HCT116 (cell line): Measurements from ENCODE around the gene SERINC5. TPM values are rescaled to one million over a fixed set of nuclear protein-coding genes. Genes with fewer than 3 reads are reported as not detected.

ENCODE experiments used
- ATAC-seq: fragments of 200-7000 bp; cut with Tn5 transposase; 2 replicates; pipeline ENCODE4 v1.9.1; 2020; ENCODE audit warnings: mild to moderate bottlenecking, moderate library complexity
- BruUV-seq: library from RNA; stranded (reverse); fragments of 400-500 nt; replicated peaks from 2 replicates; lab custom pipeline; 2021; lab: Mats Ljungman, UMichigan
- CTCF ChIA-PET: fragments of 300-600 bp; sonication (Branson Sonifier 250); formaldehyde crosslinking; loops from one replicate; lab custom pipeline; 2021; ENCODE audit warnings: antibody characterized with exemption; lab: Charles Lee
- POLR2A ChIA-PET: fragments of 300-600, 350-600 bp; sonication (Branson Sonifier 250); formaldehyde crosslinking; loops from one replicate; lab custom pipeline; 2021; ENCODE audit warnings: antibody characterized with exemption; lab: Charles Lee
- RAD21 ChIA-PET, 2 experiments: fragments of 300-600 bp; sonication (Branson Sonifier 250); formaldehyde crosslinking; loops; one replicate each; lab custom pipeline; 2023; ENCODE audit warnings: low total read pairs in 2 of 2; ENCODE audit not compliant: uncharacterized antibody in 2 of 2, unreplicated experiment in 2 of 2, low non-redundant PET in 1 of 2; lab: Charles Lee
- DNase-seq: peaks from one replicate; pipeline ENCODE4 v3.0.0-alpha.2; 2010; ENCODE audit warnings: low read depth, low spot score
- H2AFZ ChIP-seq: fragments of 200-600 bp; shearing (Covaris generic), sonication (generic); 2 replicates; pipeline ENCODE4 v1.6.1; 2017; ENCODE audit warnings: low read depth, mixed run types, mixed read lengths, antibody characterized with exemption, low read length; ENCODE audit not compliant: poor library complexity, severe bottlenecking
- H3K27ac ChIP-seq: 2 replicates; pipeline ENCODE4 v1.5.1; 2012; ENCODE audit warnings: low read depth, low read length
- H3K27me3 ChIP-seq: fragments of 200-600 bp; sonication (generic); 2 replicates; pipeline ENCODE4 v1.6.1; 2016; ENCODE audit warnings: mixed run types, low read length, mixed read lengths; ENCODE audit not compliant: insufficient read depth
- H3K36me3 ChIP-seq, 2 experiments: fragments of 200-500 bp in 1 of 2; fragments of 200-600 bp in 1 of 2; sonication (Bioruptor generic) in 1 of 2; sonication (generic) in 1 of 2; 2 replicates each; pipeline versions ENCODE4 v1.5.1 to v1.6.1; 2014 to 2016; ENCODE audit warnings: low read length in 2 of 2, inconsistent platforms in 1 of 2, mixed read lengths in 1 of 2, mixed run types in 1 of 2; ENCODE audit not compliant: insufficient read depth in 2 of 2, control insufficient read depth in 1 of 2
- H3K4me1 ChIP-seq, 2 experiments: fragments of 200-600 bp in 1 of 2; sonication (generic) in 1 of 2; 2 replicates each; pipeline versions ENCODE4 v1.5.1 to v1.6.1; 2012 to 2017; ENCODE audit warnings: low read length in 2 of 2, inconsistent platforms in 1 of 2, mild to moderate bottlenecking in 1 of 2, mixed read lengths in 1 of 2, mixed run types in 1 of 2, moderate library complexity in 1 of 2; ENCODE audit not compliant: insufficient read depth in 2 of 2, control insufficient read depth in 1 of 2
- H3K4me2 ChIP-seq: fragments of 200-600 bp; sonication (generic); 2 replicates; pipeline ENCODE4 v1.6.1; 2017; ENCODE audit warnings: mixed run types, low read length, mixed read lengths
- H3K4me3 ChIP-seq, 2 experiments: fragments of 200-600 bp in 1 of 2; sonication (generic) in 1 of 2; replicated peaks in 1 of 2; 2 replicates each; pipeline ENCODE4 v1.5.1; 2011 to 2016; ENCODE audit warnings: low read length in 2 of 2, control low read depth in 1 of 2, low read depth in 1 of 2, mild to moderate bottlenecking in 1 of 2, mixed read lengths in 1 of 2, mixed run types in 1 of 2
- H3K79me2 ChIP-seq: fragments of 200-600 bp; sonication (generic); 2 replicates; pipeline ENCODE4 v1.6.1; 2017; ENCODE audit warnings: mild to moderate bottlenecking, mixed run types, low read length, moderate library complexity, mixed read lengths; ENCODE audit not compliant: insufficient read depth
- H3K9ac ChIP-seq: fragments of 200-600 bp; sonication (generic); 2 replicates; pipeline ENCODE4 v1.6.1; 2016; ENCODE audit warnings: low read length, mixed read lengths
- H3K9me2 ChIP-seq: fragments of 200-600 bp; sonication (generic), shearing (Covaris generic); 2 replicates; pipeline ENCODE4 v1.6.1; 2017; ENCODE audit warnings: mixed run types, mild to moderate bottlenecking, moderate library complexity; ENCODE audit not compliant: insufficient read depth
- H3K9me3 ChIP-seq, 2 experiments: fragments of 200-500 bp in 1 of 2; fragments of 200-600 bp in 1 of 2; sonication (Bioruptor generic) in 1 of 2; sonication (generic) in 1 of 2; 2 replicates each; pipeline ENCODE4 v1.6.1; 2014 to 2017; ENCODE audit warnings: low read length in 2 of 2, mixed read lengths in 2 of 2, inconsistent platforms in 1 of 2, low read depth in 1 of 2, mild to moderate bottlenecking in 1 of 2, mixed run types in 1 of 2, moderate library complexity in 1 of 2; ENCODE audit not compliant: control insufficient read depth in 1 of 2, insufficient read depth in 1 of 2
- H4K20me1 ChIP-seq: fragments of 200-600 bp; sonication (generic), shearing (Covaris generic); 2 replicates; pipeline ENCODE4 v1.6.1; 2017; ENCODE audit warnings: mixed run types, mild to moderate bottlenecking, moderate library complexity; ENCODE audit not compliant: insufficient read depth
- CBX3 ChIP-seq: IDR thresholded peaks from 2 replicates; pipeline ENCODE4 v1.6.1; 2012; ENCODE audit warnings: low read depth
- CEBPB ChIP-seq: IDR thresholded peaks from 2 replicates; pipeline ENCODE4 v1.6.1; 2012; ENCODE audit warnings: low read depth
- EZH2phosphoT487 ChIP-seq: fragments of 200-600 bp; IDR thresholded peaks from 2 replicates; pipeline ENCODE4 v1.6.1; 2018; ENCODE audit warnings: antibody characterized with exemption, borderline replicate concordance
- FOSL1 ChIP-seq: IDR thresholded peaks from 2 replicates; pipeline ENCODE4 v1.6.1; 2012; ENCODE audit warnings: low read depth
- POLR2A ChIP-seq: IDR thresholded peaks from 2 replicates; pipeline ENCODE4 v1.7.0; 2011; ENCODE audit warnings: borderline replicate concordance; ENCODE audit not compliant: insufficient read depth, insufficient read length; ENCODE audit errors: extremely low read depth
- POLR2AphosphoS5 ChIP-seq: IDR thresholded peaks from 2 replicates; pipeline ENCODE4 v1.6.1; 2011; ENCODE audit warnings: mild to moderate bottlenecking, low read depth, low read length, moderate library complexity
- REST ChIP-seq: IDR thresholded peaks from 2 replicates; pipeline ENCODE4 v1.6.1; 2012; ENCODE audit warnings: low read depth
- SRF ChIP-seq: IDR thresholded peaks from 2 replicates; pipeline ENCODE4 v1.6.1; 2012; ENCODE audit warnings: low read depth
- TCF7L2 ChIP-seq: IDR thresholded peaks from 2 replicates; pipeline ENCODE4 v1.7.0; 2011; ENCODE audit warnings: borderline replicate concordance, inconsistent platforms; ENCODE audit not compliant: insufficient read depth, insufficient read length; ENCODE audit errors: extremely low read depth
- YY1 ChIP-seq: IDR thresholded peaks from 2 replicates; pipeline ENCODE4 v1.6.1; 2011; ENCODE audit warnings: low read length, low read depth, moderate library complexity, mild to moderate bottlenecking; ENCODE audit not compliant: insufficient replicate concordance; ENCODE audit errors: extremely low read depth
- intact Hi-C: fragments of 100-400 bp; cut with micrococcal nuclease; formaldehyde crosslinking; loops from 2 replicates; pipeline ENCODE4 v1.10.0; 2022
- total RNA-seq: library from RNA; stranded (reverse); gene quantifications from one replicate; pipeline ENCODE4 v1.2.1, GENCODE V29; 2021; ENCODE audit not compliant: unreplicated experiment
- TF ChIP-seq, protein P1 (sequence below): IDR thresholded peaks from 2 replicates; pipeline ENCODE4 v1.6.1; 2011; ENCODE audit warnings: mild to moderate bottlenecking, low read length, moderate library complexity; ENCODE audit not compliant: insufficient replicate concordance; ENCODE audit errors: extremely low read depth
- TF ChIP-seq, protein P2 (sequence below): IDR thresholded peaks from 2 replicates; pipeline ENCODE4 v1.6.1; 2012
- TF ChIP-seq, protein P3 (sequence below): IDR thresholded peaks from 2 replicates; pipeline ENCODE4 v1.6.1; 2012

Gene SERINC5
- total RNA-seq, 1 experiment from 2014 or later: 39.3 TPM

DNA sequence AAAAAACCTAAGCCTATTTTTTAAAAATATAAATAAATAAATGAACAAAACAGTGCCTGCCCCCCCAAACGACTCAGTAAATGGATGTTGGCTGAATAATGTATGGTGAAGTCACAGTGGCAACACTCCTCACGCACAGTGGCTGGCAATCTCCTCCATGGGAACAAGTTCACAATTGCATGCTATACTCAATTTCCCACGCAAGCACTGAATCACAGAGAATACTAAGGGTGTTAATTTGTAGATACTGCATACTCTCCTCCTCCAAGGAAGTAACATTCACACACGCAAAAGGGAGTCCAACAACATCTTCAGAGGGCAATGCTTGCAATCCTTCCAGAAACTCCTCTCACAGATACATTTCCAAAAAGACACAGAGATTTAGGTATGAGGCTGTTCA is 47.5 kb downstream of the SERINC5 start:
- Histone ChIP-seq H3K9ac (no peak overlapping the region), H3K27ac (no peak overlapping the region), H3K9me2 (no peaks in the 10 kb centered on the region), H3K9me3 (peaks cover 3 to 6% of the 10 kb centered on the region in 2 experiments; a peak in 1 of 4 replicates), H3K4me3 (no peak overlapping the region), H3K79me2 (peaks cover 4% of the 10 kb centered on the region; the same call in 1 of the 2 replicates), H3K36me3 (no peaks in the 10 kb centered on the region), H4K20me1 (no peaks in the 10 kb centered on the region), H3K27me3 (no peaks in the 10 kb centered on the region), H3K4me2 (no peak overlapping the region), H2AFZ (no peak overlapping the region), H3K4me1 (no peaks in the 10 kb centered on the region)
- POLR2A ChIA-PET: no interaction called here
- DNase-seq (no peak), ATAC-seq (no peak)
- intact Hi-C loops: no loop called here
- CTCF ChIA-PET: no interaction called here
- RAD21 ChIA-PET: no interaction called here
- BruUV-seq: no TSS peak
- no peak for TF ChIP-seq YY1
- TF ChIP-seq SRF: no peak
- TF ChIP-seq POLR2AphosphoS5: no peak
- TF ChIP-seq, protein P1, sequence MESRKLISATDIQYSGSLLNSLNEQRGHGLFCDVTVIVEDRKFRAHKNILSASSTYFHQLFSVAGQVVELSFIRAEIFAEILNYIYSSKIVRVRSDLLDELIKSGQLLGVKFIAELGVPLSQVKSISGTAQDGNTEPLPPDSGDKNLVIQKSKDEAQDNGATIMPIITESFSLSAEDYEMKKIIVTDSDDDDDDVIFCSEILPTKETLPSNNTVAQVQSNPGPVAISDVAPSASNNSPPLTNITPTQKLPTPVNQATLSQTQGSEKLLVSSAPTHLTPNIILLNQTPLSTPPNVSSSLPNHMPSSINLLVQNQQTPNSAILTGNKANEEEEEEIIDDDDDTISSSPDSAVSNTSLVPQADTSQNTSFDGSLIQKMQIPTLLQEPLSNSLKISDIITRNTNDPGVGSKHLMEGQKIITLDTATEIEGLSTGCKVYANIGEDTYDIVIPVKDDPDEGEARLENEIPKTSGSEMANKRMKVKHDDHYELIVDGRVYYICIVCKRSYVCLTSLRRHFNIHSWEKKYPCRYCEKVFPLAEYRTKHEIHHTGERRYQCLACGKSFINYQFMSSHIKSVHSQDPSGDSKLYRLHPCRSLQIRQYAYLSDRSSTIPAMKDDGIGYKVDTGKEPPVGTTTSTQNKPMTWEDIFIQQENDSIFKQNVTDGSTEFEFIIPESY: no peak

DNA sequence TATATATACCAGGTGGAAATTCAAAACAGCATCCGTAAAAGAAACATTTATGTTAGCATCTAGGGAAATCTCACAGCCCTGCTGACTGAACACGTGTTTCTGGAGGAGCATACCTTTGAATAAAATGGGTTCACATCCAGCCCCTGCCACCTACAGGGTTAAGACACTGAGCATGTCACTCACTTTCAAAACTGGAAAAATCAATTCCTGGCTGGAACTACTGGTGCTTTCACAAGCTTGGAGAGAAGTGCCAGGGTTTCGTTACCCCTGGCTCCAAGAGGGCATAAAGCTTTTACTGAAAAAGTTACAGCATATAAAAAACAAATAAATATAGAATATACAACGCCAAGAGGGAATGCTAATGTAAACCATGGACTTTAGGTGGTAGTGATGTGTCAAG is 48.0 kb downstream of the SERINC5 start:
- Histone ChIP-seq H3K4me1 (no peaks in the 10 kb centered on the region), H3K4me3 (no peak overlapping the region), H3K9me3 (peaks cover 3 to 6% of the 10 kb centered on the region in 2 experiments; a peak in 1 of 4 replicates), H3K4me2 (no peak overlapping the region), H3K9ac (no peak overlapping the region), H4K20me1 (no peaks in the 10 kb centered on the region), H3K36me3 (no peaks in the 10 kb centered on the region), H3K79me2 (peaks cover 4% of the 10 kb centered on the region; the same call in 1 of the 2 replicates), H3K27ac (no peak overlapping the region), H2AFZ (no peak overlapping the region), H3K27me3 (no peaks in the 10 kb centered on the region), H3K9me2 (no peaks in the 10 kb centered on the region)
- ChIA-PET CTCF (no interaction called here), RAD21 (no interaction called here), POLR2A (no interaction called here)
- DNase-seq (no peak), ATAC-seq (no peak)
- no TSS peak for BruUV-seq
- intact Hi-C loops: no loop called here
- TF ChIP-seq REST (no peak), TCF7L2 (no peak), YY1 (no peak), CBX3 (no peak), POLR2A (no peak), FOSL1 (no peak), CEBPB (no peak), POLR2AphosphoS5 (no peak), EZH2phosphoT487 (no peak)
- TF ChIP-seq, protein P2, sequence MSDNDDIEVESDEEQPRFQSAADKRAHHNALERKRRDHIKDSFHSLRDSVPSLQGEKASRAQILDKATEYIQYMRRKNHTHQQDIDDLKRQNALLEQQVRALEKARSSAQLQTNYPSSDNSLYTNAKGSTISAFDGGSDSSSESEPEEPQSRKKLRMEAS: no peak
- TF ChIP-seq, protein P3, sequence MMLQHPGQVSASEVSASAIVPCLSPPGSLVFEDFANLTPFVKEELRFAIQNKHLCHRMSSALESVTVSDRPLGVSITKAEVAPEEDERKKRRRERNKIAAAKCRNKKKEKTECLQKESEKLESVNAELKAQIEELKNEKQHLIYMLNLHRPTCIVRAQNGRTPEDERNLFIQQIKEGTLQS: no peak
